OCI-LY1 (cell line): ENCODE results near the gene RAI1.

Source experiments
- H2AFZ ChIP-seq: fragments of 200-600 bp; sonication (generic), shearing (Covaris generic); 2 replicates; pipeline ENCODE4 v1.6.0; 2014; ENCODE audit warnings: antibody characterized with exemption, mild to moderate bottlenecking, low read length
- H3F3A ChIP-seq: fragments of 200-600 bp; sonication (generic), shearing (Covaris generic); 2 replicates; pipeline ENCODE4 v1.6.0; 2014; ENCODE audit warnings: mild to moderate bottlenecking, antibody characterized with exemption, low read length, moderate library complexity; ENCODE audit not compliant: insufficient read depth
- H3K27ac ChIP-seq: fragments of 200-600 bp; sonication (generic); 2 replicates; pipeline ENCODE4 v1.5.1; 2014; ENCODE audit warnings: low read length, mixed run types, mild to moderate bottlenecking, low read depth; ENCODE audit not compliant: poor library complexity, severe bottlenecking
- H3K27me3 ChIP-seq: fragments of 200-600 bp; sonication (generic); 2 replicates; pipeline ENCODE4 v1.6.0; 2014; ENCODE audit warnings: antibody characterized with exemption, mild to moderate bottlenecking, low read length, moderate library complexity; ENCODE audit not compliant: insufficient read depth
- H3K36me3 ChIP-seq: fragments of 200-600 bp; sonication (generic); 2 replicates; pipeline ENCODE4 v1.6.1; 2014; ENCODE audit warnings: mild to moderate bottlenecking, antibody characterized with exemption, low read length, moderate library complexity, mixed read lengths; ENCODE audit not compliant: insufficient read depth
- H3K4me1 ChIP-seq: fragments of 200-600 bp; sonication (generic); 2 replicates; pipeline ENCODE4 v1.5.1; 2014; ENCODE audit warnings: mild to moderate bottlenecking, low read length, moderate library complexity; ENCODE audit not compliant: insufficient read depth, severe bottlenecking
- H3K4me2 ChIP-seq: fragments of 200-600 bp; sonication (generic), shearing (Covaris generic); 2 replicates; pipeline ENCODE4 v1.6.1; 2014; ENCODE audit warnings: low read length
- H3K4me3 ChIP-seq: fragments of 200-600 bp; sonication (generic); 2 replicates; pipeline ENCODE4 v1.5.1; 2014; ENCODE audit warnings: low read length, low read depth, mild to moderate bottlenecking, mixed read lengths; ENCODE audit not compliant: poor library complexity, severe bottlenecking
- H3K79me2 ChIP-seq: fragments of 200-600 bp; shearing (Covaris generic); 2 replicates; pipeline ENCODE4 v1.6.1; 2016; ENCODE audit warnings: mixed run types, low read length, mixed read lengths; ENCODE audit not compliant: insufficient read depth
- H3K9ac ChIP-seq: fragments of 200-600 bp; sonication (generic), shearing (Covaris generic); 2 replicates; pipeline ENCODE4 v1.6.1; 2014; ENCODE audit warnings: mild to moderate bottlenecking, low read length, mixed read lengths
- H3K9me2 ChIP-seq: fragments of 200-600 bp; sonication (generic), shearing (Covaris generic); 2 replicates; pipeline ENCODE4 v1.6.1; 2014; ENCODE audit warnings: low read depth, mild to moderate bottlenecking, low read length, mixed read lengths
- H3K9me3 ChIP-seq: fragments of 200-600 bp; shearing (Covaris generic); 2 replicates; pipeline ENCODE4 v1.6.1; 2014; ENCODE audit warnings: low read length, mixed read lengths
- H4K20me1 ChIP-seq: fragments of 200-600 bp; sonication (generic), shearing (Covaris generic); 2 replicates; pipeline ENCODE4 v1.6.0; 2016; ENCODE audit warnings: mild to moderate bottlenecking, low read length; ENCODE audit not compliant: insufficient read depth
- CTCF ChIP-seq: fragments of 200-600 bp; sonication (generic), shearing (Covaris generic); IDR thresholded peaks from 2 replicates; pipeline ENCODE4 v1.5.1; 2017; ENCODE audit warnings: mild to moderate bottlenecking, antibody characterized with exemption, low read length, moderate library complexity, mixed read lengths
- EZH2 ChIP-seq: fragments of 200-600 bp; sonication (generic), shearing (Covaris generic); IDR thresholded peaks from 2 replicates; pipeline ENCODE4 v1.8.0; 2017; ENCODE audit warnings: borderline replicate concordance, mixed run types, mild to moderate bottlenecking, antibody characterized with exemption, low read length, moderate library complexity, mixed read lengths

RAI1 gene

GRCh38 chr17:17727111-17727659, 45.9 kb downstream of the RAI1 start:
- Histone ChIP-seq H3K9ac (no peak overlapping the region), H3K4me3 (no peak overlapping the region), H3K27ac (no peak overlapping the region), H3K9me2 (no peaks in the 10 kb centered on the region), H4K20me1 (no peaks in the 10 kb centered on the region), H3K9me3 (no peaks in the 10 kb centered on the region), H3K4me2 (no peak overlapping the region), H3K79me2 (no peaks in the 10 kb centered on the region), H2AFZ (no peak overlapping the region), H3K36me3 (no peaks in the 10 kb centered on the region), H3F3A (no peaks in the 10 kb centered on the region), H3K4me1 (no peaks in the 10 kb centered on the region), H3K27me3 (peaks cover 13% of the 10 kb centered on the region)
- TF ChIP-seq EZH2, result no peak
- no peak for TF ChIP-seq CTCF

GRCh38 chr17:17728146-17728545, 46.9 kb downstream of the RAI1 start:
- Histone ChIP-seq H3K27me3 (peaks cover 10% of the 10 kb centered on the region), H4K20me1 (no peaks in the 10 kb centered on the region), H3K9me2 (no peaks in the 10 kb centered on the region), H3K4me1 (no peaks in the 10 kb centered on the region), H3K9me3 (no peaks in the 10 kb centered on the region), H3K36me3 (no peaks in the 10 kb centered on the region), H3K79me2 (no peaks in the 10 kb centered on the region), H3K9ac (no peak overlapping the region), H3K27ac (no peak overlapping the region), H3F3A (no peaks in the 10 kb centered on the region), H2AFZ (no peak overlapping the region), H3K4me2 (no peak overlapping the region), H3K4me3 (no peak overlapping the region)
- TF ChIP-seq EZH2, result no peak
- TF ChIP-seq CTCF, result no peak

- Histone ChIP-seq H3K9ac (no peak overlapping the region), H3K36me3 (no peaks in the 10 kb centered on the region), H3K4me2 (no peak overlapping the region), H4K20me1 (no peaks in the 10 kb centered on the region), H3K9me3 (no peaks in the 10 kb centered on the region), H3K27ac (no peak overlapping the region), H3K79me2 (no peaks in the 10 kb centered on the region), H3K27me3 (peaks cover 9% of the 10 kb centered on the region), H3F3A (no peaks in the 10 kb centered on the region), H3K4me1 (no peaks in the 10 kb centered on the region), H3K9me2 (no peaks in the 10 kb centered on the region), H2AFZ (no peak overlapping the region), H3K4me3 (no peak overlapping the region)
- no peak for TF ChIP-seq EZH2
- TF ChIP-seq CTCF, result no peak
These were observed 47.4 kb downstream of the RAI1 start for GRCh38 chr17:17728550-17729251.
